Hepatic stellate cell (primary cell): Measurements from ENCODE around the gene ABL2.
A peak's percentile ranks its signal among the peaks of the same experiment; 100 is the strongest.
"Not testable (repeated sequence)": the region's sequence is repeated elsewhere in the genome, so short reads cannot be mapped to it uniquely, and the experiment has no call there.

Experiments used
- DNase-seq: peaks from one replicate; pipeline ENCODE4 v3.0.0; 2011; ENCODE audit warnings: low spot score

Gene ABL2

GRCh38 chr1:179229214-179230140, at the start of gene ABL2:
TSS of gene ABL2 (minus strand) at chr1:179229677. CDS start at chr1:179229397, 280 bp downstream.
- DNase-seq, result peak; percentile 65

DNA sequence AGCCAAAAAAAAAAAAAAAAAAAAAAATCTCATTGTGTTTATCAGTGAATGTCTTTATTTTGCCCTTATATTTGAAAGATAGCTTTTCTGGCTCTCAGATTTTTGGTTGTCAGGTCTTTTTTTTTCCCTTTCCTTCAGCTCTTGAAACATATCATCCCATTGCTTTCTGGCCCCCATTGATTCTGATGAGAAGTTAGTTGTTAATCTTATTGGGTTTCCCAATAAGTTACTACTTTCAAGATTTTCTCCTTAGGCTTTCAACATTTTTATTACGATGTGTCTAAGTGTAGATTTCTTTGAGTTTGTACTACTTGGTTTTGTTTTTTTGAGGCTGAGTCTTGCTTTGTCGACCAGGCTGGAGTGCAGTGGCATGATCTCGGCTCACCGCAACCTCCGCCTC, 49.4 kb upstream of the ABL2 start:
- no peak for DNase-seq

GRCh38 chr1:179274424-179274823, 44.9 kb upstream of the ABL2 start:
- not testable (repeated sequence) for DNase-seq

DNA sequence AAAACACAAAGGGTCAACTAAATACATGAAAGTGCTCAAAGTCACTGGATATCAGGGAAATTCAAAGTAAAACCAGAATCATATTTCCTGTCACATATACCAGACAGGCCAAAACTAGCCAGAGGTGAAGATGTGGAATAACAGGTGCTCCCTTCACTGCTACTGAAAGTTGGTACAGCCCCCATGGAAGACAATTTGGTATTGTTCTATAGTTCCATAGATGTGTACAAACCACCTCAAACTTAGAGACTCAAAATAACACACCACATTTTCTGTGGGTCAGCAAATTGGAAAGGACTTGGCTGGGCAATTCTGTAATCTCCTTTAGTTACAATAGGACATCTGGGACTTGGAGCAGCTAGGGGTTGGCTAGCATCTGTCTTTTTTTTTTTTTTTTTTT, 39.6 kb upstream of the ABL2 start:
- no peak for DNase-seq

DNA sequence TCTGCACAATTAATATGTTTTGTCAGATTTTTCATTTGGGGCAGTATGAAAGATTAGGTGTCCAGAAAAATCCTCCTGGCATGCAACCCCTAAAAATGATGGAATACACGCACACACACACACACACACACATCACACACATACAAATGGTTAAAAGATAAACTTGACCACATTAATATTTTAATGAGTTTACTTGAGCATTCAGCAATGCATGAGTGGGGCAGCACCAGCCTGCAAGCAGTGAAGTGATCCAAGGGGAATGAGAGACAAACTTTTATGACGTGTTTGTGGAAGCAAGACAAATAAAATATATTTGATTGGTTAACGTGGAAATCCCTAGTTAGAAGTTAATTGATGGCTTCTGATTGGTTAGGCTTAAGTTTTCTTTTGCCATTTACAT, 35.0 kb upstream of the ABL2 start:
- DNase-seq, result no peak

DNA sequence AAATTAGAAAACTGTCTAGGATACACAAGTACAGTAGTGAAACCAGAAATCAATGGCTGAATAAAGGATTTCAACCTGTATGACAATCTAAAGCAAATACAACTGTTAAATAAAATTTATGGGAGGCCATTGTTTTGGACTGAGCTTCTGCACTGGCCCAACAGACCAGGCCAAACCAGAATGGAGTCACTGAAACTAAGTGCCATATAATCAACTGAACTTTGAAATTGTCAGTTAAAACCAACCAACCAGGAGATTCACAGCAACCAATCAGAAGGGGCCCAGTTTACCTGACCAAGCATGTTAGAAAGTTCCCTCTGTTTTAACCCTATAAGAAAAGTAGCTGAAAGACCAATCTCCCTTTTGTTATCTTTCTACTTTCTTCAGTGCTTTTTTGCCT, 33.6 kb upstream of the ABL2 start:
- no peak for DNase-seq

- DNase-seq, result no peak
These were observed 32.7 kb upstream of the ABL2 start for GRCh38 chr1:179262183-179262582.

DNA sequence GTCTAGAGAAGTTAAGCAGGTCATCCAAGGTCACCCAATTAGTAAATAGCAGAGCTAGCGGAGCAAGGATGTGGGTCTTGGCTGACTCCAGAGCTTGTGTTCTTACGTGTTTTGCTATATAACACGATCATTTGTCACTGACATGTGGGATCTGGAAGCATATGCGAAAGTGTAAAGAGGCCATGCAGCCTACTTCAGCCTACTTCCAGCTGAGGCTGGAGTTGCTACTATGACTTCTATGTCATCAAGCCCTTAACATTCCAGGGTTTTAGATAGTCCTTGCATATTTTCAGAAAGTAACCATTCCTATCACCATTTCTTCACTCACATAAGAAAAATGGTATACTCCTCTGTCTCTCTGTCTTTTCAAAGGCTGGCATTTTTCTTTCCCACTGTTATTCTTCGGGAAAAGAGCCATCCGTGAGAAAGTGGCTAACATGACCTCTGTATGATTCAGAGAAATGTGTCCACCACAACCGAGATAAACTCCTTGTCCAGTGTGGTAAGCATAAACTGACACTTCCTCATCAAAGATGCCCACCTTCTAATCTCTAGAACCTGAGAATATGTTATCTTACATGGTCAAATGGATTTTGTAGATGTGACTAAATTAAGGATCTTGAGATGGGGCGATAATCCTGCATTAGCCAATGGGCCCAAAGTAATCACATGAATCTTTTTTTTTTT, 24.0 kb upstream of the ABL2 start:
- peak; percentile 12 for DNase-seq

DNA sequence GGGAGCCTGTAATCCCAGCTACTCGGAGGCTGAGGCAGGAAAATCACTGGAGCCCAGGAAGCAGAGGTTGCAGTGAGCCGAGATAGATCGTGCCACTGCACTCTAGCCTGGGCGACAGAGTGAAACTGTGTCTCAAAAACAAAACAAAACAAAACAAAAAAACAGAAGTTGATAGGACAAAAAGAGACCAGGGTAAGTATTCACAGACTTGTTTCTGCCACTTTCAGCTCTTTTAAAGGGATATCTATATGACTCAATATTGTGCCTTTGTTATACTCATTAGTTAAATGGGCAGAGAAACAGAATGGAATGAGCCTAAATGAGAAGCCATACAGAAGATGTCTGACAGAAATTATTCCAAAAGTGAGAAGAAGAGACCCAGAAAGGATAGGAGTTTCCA, 23.1 kb upstream of the ABL2 start:
- no peak for DNase-seq

DNA sequence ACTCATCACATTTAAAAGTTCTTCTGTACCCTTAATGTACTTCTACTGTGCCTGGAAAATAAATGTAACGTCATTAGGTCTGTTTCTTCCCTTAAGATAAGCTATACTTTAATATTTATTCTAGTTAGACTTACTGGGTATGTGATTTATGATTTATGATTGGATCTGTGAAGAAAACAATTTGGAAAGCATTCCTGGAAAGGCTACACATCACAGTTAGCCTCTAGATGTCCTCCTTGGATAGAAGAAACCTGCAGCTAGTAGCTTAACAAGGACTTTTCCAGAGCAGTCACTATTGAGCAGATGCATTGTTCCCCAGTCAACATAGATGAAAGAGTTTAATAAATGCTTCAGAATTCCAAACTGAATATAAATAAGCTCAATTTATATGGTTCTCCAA, 22.2 kb upstream of the ABL2 start:
- DNase-seq, result peak; percentile 51

DNA sequence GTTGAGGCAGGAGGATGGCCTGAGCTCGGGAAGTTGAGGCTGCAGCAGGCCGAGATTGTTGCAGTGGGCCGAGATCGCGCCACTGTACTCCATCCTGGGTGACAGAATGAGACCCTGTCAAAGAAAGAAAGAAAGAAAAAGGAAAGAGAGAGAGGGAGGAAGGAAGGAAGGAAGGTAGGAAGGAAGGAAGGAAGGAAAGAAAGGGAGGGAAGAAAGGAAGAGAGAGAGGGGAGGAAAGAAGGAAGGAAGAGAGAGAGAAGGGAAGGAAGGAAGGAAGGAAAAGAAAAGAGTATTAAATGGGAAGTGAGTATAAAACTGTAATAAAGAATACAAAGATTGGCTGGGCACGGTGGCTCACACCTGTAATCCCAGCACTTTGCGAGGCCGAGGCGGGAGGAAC, 18.4 kb upstream of the ABL2 start:
- DNase-seq, result no peak

- not testable (repeated sequence) for DNase-seq
These were observed 15.9 kb upstream of the ABL2 start for GRCh38 chr1:179245426-179245825.

DNA sequence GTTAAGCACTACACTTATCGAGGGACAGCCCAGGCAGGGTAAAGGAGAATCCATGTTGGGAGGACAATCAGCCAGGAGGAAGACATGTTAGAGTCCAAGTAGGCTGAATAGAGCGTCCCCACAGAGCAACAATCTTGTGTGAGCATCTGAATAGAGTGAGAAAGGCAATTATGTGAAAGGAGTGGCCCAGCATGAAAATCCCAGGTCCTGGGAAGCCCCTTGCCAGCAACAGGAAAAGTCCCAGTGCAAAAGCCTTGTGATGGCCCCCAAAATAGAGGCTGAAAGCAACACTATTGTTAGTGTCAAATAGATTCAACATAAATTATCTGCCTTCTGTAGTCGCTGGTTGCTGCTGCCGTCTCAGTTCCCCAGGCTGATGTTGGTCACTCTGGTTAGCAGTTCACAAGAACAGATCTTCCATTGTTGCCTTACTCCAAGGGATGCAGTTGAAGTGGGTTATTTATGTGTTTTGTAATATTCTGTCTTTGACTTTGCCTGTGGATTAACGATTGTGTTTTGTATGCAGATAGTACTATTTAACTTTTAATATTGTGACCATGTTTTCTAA, 12.1 kb upstream of the ABL2 start:
- no peak for DNase-seq

DNA sequence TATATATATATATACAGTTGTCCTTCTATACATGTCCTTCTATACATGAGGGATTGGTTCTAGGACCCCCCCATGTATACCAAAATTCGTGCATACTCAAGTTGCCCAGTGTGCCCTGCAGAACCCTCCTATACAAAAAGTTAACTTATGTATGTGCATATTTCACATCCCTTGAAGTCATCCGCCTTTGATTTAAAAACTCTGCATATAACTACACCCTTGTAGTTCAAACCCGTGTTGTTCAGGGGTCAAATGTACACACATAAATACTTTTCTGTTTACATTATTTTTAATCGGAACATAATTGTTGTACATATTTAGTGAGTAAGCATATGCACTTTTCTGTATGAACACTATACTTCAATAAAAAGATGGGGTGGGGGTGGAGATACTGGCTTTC, 7.7 kb upstream of the ABL2 start:
- no peak for DNase-seq

- no peak for DNase-seq
These were observed 5.4 kb upstream of the ABL2 start for GRCh38 chr1:179234863-179235262.

- peak; percentile 26 for DNase-seq
These were observed 2.4 kb upstream of the ABL2 start for GRCh38 chr1:179231923-179232322.

DNA sequence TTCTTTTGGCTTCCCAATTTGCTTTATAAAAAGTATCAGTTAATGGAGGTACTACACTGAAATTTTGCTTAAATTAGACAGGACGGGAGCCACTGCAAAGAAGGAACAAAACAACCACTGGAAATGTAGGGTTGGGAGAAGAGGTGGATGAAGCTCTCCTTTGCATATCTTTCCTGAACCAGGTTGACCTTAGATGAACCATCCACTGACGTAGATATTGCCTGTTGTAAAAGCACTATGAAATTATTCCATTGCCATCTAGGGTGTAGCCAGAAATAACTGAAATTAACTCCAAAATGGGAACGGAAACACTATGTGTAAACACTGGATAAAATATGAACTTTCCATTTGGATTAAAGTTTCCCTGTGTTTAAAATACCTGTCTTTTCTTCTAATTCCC, 1.2 kb upstream of the ABL2 start:
- DNase-seq, result no peak

DNA sequence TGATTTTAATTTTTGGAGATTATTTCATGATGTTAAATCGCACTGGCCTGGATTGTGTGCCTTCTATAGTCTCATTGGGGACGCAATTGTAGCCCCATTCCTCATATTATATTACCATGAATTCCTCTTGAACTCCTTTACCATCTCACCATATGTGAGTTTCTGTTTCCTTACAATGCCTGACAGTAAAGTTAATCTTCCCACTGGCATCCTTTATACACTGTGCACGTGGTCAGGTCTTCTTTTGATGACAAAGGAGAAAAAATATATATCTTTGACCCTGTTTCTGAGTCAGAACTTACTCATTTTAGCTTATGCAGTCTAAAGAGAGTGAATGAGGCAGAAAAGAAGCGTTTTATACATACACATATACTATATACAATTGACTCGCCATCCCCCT, 774 bp upstream of the ABL2 start:
- DNase-seq, result peak; percentile 58

- peak; percentile 50 for DNase-seq
These were observed 679 bp downstream of the ABL2 start for GRCh38 chr1:179228783-179229213.

GRCh38 chr1:179226738-179227137, 2.7 kb downstream of the ABL2 start:
- DNase-seq, result no peak

GRCh38 chr1:179224466-179224865, 5.0 kb downstream of the ABL2 start:
- DNase-seq, result not testable (repeated sequence)

DNA sequence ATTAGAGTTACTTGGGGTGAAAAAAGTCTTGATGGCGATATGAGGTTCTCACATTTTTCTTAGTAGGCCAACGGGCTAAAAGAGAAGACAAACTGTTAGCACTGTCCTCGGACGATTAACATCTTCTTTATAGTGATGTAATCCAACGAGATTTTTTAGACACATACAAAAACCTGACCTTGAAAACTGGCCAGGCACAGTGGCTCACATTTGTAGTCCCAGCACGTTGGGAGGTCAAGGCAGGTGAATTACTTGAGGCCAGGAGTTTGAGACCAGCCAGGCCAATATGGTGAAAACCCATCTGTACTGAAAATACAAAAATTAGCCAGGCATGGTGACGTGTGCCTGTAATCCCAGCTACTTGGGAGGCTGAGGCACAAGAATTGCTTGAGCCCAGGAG, 8.4 kb downstream of the ABL2 start:
- not testable (repeated sequence) for DNase-seq

DNA sequence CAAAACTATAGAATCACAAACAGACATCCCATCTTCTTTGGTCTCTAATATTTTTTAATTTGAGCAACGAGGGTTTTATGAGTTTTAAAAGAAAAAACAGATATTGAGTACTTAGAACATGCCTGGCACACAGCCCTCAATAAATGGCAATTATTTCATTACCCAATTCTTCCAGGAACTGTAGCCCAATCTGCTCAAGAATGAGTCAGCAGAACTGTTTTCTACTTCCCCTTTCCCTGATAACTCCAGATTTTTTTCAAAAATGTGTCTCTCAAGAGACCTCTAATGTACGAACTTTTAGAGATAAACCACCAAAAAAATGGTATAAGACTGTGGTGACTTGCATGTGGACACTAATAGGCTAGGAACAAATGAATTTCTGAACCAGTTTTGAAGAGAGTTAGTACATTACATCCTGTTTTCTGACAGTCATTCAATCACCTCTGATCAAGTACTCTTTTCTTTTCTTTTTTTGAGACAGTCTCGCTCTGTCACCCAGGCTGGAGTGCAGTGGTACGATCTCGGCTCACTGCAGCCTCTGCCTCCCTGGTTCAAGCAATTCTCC, 11.5 kb downstream of the ABL2 start:
- no peak for DNase-seq
